Sigmoid colon (tissue), 7 donors: ENCODE data around the gene CASZ1. TPM values are rescaled to one million over a fixed set of nuclear protein-coding genes. Genes with fewer than 3 reads are reported as not detected.

Experiments used
- DNase-seq: peaks from one replicate; pipeline ENCODE4 v3.0.0-alpha.2; 2019
- H3K27ac ChIP-seq, 4 donors: fragments of 200-600 bp; sonication (generic); one replicate each; pipeline ENCODE4 v1.5.1; 2016 to 2019; ENCODE audit warnings: mild to moderate bottlenecking in 1 of 4
- H3K27me3 ChIP-seq, 3 donors: fragments of 200-600 bp; sonication (generic); one replicate each; pipeline ENCODE4 v1.5.1; 2019; ENCODE audit warnings: mild to moderate bottlenecking in 1 of 3
- H3K36me3 ChIP-seq, 4 donors: fragments of 200-600 bp; sonication (generic); one replicate each; pipeline ENCODE4 v1.5.1; 2016 to 2019
- H3K4me1 ChIP-seq, 4 donors: fragments of 200-600 bp; sonication (generic); one replicate each; pipeline ENCODE4 v1.5.1; 2017 to 2019
- H3K4me3 ChIP-seq, 4 donors: fragments of 200-600 bp; sonication (generic); one replicate each; pipeline ENCODE4 v1.5.1; 2017 to 2019; ENCODE audit warnings: mild to moderate bottlenecking in 2 of 4, moderate library complexity in 1 of 4
- H3K9me3 ChIP-seq, 4 donors: fragments of 200-600 bp in 3 of 4; sonication (generic) in 3 of 4; one replicate each; pipeline versions ENCODE4 v1.5.1 to v1.6.1; 2013 to 2019
- EP300 ChIP-seq, 4 donors: sonication (generic); formaldehyde crosslinking; IDR thresholded peaks; one replicate each; pipeline ENCODE4 v1.6.1; 2017; ENCODE audit warnings: antibody characterized with exemption in 4 of 4
- POLR2A ChIP-seq, 2 donors: fragments of 450-650 bp; IDR thresholded peaks; one replicate each; pipeline ENCODE4 v1.6.1; 2016; ENCODE audit warnings: antibody characterized with exemption in 2 of 2, mild to moderate bottlenecking in 2 of 2, moderate library complexity in 2 of 2
- POLR2AphosphoS5 ChIP-seq, 4 donors: sonication (generic); formaldehyde crosslinking; IDR thresholded peaks; one replicate each; pipeline ENCODE4 v1.6.1; 2017; ENCODE audit warnings: antibody characterized with exemption in 4 of 4
- WGBS, 2 donors: extraction: QIAGEN DNeasy Blood & Tissue Kit; methylation state at CpG; one replicate each; pipeline ENCODE4 v1.1.7; 2013; 5-methylcytosine and 5-hydroxymethylcytosine counted together
- intact Hi-C: fragments of 100-400 bp; cut with DNase I; formaldehyde crosslinking; loops from one replicate; pipeline ENCODE4 v1.15.1; 2023
- polyA plus RNA-seq, 3 donors: library from polyadenylated mRNA; stranded (reverse); fragments of 200-250 nt; gene quantifications; one replicate each; pipeline ENCODE4 v1.2.3, GENCODE V29; 2013
- total RNA-seq, 4 donors: library from RNA; depleted of rRNA; stranded (reverse); fragments of >200 nt; gene quantifications; one replicate each; pipeline ENCODE4 v1.1.0, GENCODE V29; 2016
- TF ChIP-seq, protein P1 (sequence below), 4 experiments: fragments of 450-650 bp in 3 of 4; fragments of 200-600 bp in 1 of 4; IDR thresholded peaks; one replicate each; pipeline ENCODE4 v1.5.1; 2016 to 2019; ENCODE audit warnings: antibody characterized with exemption in 4 of 4, mild to moderate bottlenecking in 3 of 4, moderate library complexity in 2 of 4
- donor health status: healthy with polysubstance abuse.
- donor health status: Bipolar disorder and iron deficiency.
- donor health status: healthy.

CASZ1 gene
- total and polyA plus RNA-seq, 7 donors: 4.2 to 47.9 (median 23.6) TPM

- TF ChIP-seq, protein P1, sequence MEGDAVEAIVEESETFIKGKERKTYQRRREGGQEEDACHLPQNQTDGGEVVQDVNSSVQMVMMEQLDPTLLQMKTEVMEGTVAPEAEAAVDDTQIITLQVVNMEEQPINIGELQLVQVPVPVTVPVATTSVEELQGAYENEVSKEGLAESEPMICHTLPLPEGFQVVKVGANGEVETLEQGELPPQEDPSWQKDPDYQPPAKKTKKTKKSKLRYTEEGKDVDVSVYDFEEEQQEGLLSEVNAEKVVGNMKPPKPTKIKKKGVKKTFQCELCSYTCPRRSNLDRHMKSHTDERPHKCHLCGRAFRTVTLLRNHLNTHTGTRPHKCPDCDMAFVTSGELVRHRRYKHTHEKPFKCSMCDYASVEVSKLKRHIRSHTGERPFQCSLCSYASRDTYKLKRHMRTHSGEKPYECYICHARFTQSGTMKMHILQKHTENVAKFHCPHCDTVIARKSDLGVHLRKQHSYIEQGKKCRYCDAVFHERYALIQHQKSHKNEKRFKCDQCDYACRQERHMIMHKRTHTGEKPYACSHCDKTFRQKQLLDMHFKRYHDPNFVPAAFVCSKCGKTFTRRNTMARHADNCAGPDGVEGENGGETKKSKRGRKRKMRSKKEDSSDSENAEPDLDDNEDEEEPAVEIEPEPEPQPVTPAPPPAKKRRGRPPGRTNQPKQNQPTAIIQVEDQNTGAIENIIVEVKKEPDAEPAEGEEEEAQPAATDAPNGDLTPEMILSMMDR (IDR thresholded peaks at IDR 0.05): no peak
- Histone ChIP-seq H3K4me1 (peaks cover 0 to 99% (median 88%) of the 10 kb centered on the region in 4 donors), H3K9me3 (no peaks in the 10 kb centered on the region), H3K27me3 (no peaks in the 10 kb centered on the region), H3K27ac (peak overlapping the region; percentile 6 to 98 (median 94)), H3K36me3 (peaks cover 0 to 45% (median 27%) of the 10 kb centered on the region in 4 donors), H3K4me3 (no peak overlapping the region)
- intact Hi-C loops: no loop called here
- no peak for DNase-seq
- 28 to 68% methylated on average over 11 of the region's 11 CpGs for WGBS, 2 donors
Observed at GRCh38 chr1:10651793-10652192, 144.7 kb downstream of the CASZ1 start.

DNA sequence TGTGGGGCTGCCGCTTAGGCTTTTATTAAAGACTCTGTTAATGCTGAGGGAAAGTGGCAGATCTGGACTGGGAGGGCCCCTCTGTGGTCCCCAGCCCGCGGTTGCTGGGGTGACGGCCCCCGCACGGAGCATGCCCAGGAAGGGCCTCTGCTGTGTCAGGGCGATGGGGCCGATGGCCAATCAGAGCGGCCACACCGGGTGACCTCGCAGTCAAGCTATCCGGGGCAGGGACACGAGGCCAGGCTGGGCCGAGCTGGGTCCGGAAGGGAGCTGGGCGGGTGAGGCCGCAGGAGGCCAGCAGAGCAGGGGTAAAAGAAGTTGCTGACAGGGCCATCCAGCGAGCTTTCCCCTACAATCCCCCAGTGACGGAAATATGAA, 145.1 kb downstream of the CASZ1 start:
- 81 to 92% methylated on average over 19 of the region's 19 CpGs for WGBS, 2 donors
- intact Hi-C loops: no loop called here
- DNase-seq: no peak
- H3K36me3 ChIP-seq: peaks cover 0 to 50% (median 31%) of the 10 kb centered on the region in 4 donors
- H3K27me3 ChIP-seq: no peaks in the 10 kb centered on the region
- peak overlapping the region; percentile 6 to 98 (median 94) for H3K27ac ChIP-seq
- peaks cover 0 to 99% (median 88%) of the 10 kb centered on the region in 4 donors for H3K4me1 ChIP-seq
- TF ChIP-seq, protein P1 (IDR thresholded peaks at IDR 0.05): no peak
- TF ChIP-seq EP300 (IDR thresholded peaks at IDR 0.05) (no peak), POLR2A (IDR thresholded peaks at IDR 0.05) (no peak), POLR2AphosphoS5 (IDR thresholded peaks at IDR 0.05) (no peak)
- no peaks in the 10 kb centered on the region for H3K9me3 ChIP-seq
- H3K4me3 ChIP-seq: no peak overlapping the region

DNA sequence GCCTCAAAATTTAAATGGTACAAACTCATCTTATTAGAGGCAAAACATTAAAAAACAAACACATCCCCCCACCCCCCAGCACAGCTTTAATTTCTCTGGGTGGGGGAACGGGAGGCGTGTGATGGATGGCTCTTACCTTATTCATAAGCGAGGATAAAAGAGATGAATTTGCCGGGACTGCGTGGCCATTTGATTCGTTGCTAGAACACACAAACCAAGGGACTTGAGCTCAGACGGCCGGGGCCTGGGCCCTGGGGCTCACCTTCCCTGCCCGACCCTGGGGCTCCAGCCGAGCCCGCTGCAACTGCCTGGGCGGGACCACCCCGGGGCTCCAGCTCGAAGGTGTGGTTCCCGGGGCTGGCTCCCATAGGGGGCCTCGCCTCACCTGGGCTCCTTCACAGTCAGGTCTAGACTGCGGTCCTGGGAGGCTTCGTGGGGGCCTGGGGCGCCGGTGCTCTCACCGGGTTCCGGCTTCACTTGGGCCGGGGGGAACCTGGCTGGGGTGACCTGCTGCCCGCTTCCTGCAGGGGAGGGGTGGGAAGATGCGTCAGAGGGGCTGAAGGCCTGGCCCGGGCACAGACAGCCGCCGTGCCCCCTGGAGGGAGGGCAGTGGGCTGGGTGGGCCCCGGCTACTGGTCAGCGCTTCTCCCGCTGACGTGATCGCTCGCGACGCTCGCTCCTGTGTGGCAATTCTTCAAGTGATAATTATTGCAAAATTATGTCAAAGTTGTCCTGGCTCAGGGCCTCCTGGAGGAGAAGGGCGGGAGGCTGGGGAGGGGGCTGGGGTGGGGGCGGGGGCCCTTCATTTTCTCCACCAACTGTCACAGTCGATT, 145.7 kb downstream of the CASZ1 start:
- Histone ChIP-seq H3K4me3 (no peak overlapping the region), H3K27me3 (no peaks in the 10 kb centered on the region), H3K36me3 (peaks cover 0 to 56% (median 34%) of the 10 kb centered on the region in 4 donors), H3K9me3 (no peaks in the 10 kb centered on the region), H3K4me1 (peaks cover 0 to 93% (median 82%) of the 10 kb centered on the region in 4 donors), H3K27ac (peak overlapping the region; percentile 6 to 98 (median 94))
- intact Hi-C loops: no loop called here
- WGBS, 2 donors: 87 to 91% methylated on average over 40 of the region's 40 CpGs
- DNase-seq: no peak
- no peak for TF ChIP-seq POLR2AphosphoS5 (IDR thresholded peaks at IDR 0.05)
- TF ChIP-seq EP300 (IDR thresholded peaks at IDR 0.05): no peak
- TF ChIP-seq, protein P1 (IDR thresholded peaks at IDR 0.05): no peak
- TF ChIP-seq POLR2A (IDR thresholded peaks at IDR 0.05): no peak

DNA sequence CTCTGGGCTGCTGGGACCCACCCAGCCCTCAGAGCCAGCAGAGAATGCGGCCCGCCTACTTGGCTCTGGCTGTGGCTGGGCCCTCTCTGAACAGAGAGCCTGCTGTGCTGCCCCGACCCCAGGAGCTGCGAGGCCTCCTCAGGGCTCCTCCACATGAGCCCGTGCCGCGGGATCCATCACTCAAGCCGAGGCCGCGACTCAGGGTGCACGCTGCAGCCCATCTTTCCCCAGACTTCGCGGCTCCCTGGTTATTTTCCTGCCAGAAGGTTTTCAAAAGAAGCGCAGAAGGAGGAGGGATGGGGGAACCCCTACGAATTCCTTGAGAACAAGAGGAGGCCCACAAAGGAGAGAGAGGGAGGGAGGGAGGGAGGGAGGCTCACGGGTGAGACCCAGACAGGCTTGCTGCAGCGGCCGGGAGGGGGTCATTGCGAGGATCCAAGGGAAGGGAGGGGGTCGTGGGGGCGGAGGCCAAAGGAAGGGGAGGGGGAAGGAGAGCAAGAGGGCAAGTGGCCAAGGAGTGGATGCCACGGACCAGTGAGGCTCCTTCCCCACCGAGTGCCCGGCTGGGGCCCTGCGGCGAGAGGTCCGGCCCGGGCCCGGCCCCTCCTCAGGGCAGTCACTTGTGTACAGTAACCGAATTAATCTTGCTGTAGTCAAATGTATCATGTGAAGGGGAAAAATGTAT, 146.8 kb downstream of the CASZ1 start:
- peaks cover under 1 to 66% (median 41%) of the 10 kb centered on the region in 4 donors for H3K36me3 ChIP-seq
- TF ChIP-seq EP300 (IDR thresholded peaks at IDR 0.05) (no peak), POLR2AphosphoS5 (IDR thresholded peaks at IDR 0.05) (no peak), POLR2A (IDR thresholded peaks at IDR 0.05) (no peak)
- TF ChIP-seq, protein P1 (IDR thresholded peaks at IDR 0.05): no peak

More for the DNA sequence above, 146.8 kb downstream of the CASZ1 start:
- no peaks in the 10 kb centered on the region for H3K9me3 ChIP-seq
- WGBS, 2 donors: 79 to 90% methylated on average over 30 of the region's 30 CpGs
- H3K4me3 ChIP-seq: no peak overlapping the region
- no peak for DNase-seq
- intact Hi-C loops: no loop called here
- H3K27ac ChIP-seq: peak overlapping the region; percentile 31 to 98 (median 94)
- H3K4me1 ChIP-seq: peaks cover 0 to 82% (median 71%) of the 10 kb centered on the region in 4 donors
- H3K27me3 ChIP-seq: no peaks in the 10 kb centered on the region
